H1 (cell line): Measurements from ENCODE around the gene ZNF398. TPM values are rescaled to one million over a fixed set of nuclear protein-coding genes. Genes with fewer than 3 reads are reported as not detected.

ENCODE experiments used
- CTCF ChIA-PET: fragments of 300-600 bp; sonication (Branson Sonifier 250); formaldehyde crosslinking; loops from one replicate; lab custom pipeline; 2021; ENCODE audit not compliant: partially characterized antibody; lab: Charles Lee
- POLR2A ChIA-PET: fragments of 300-600 bp; sonication (Branson Sonifier 250); formaldehyde crosslinking; loops from one replicate; lab custom pipeline; 2021; ENCODE audit warnings: inconsistent platforms; ENCODE audit not compliant: partially characterized antibody; lab: Charles Lee
- DNase-seq, 2 experiments: peaks; one replicate each; pipeline versions ENCODE4 v3.0.0 to v3.0.0-alpha.2; 2010 to 2022; ENCODE audit warnings: low spot score in 2 of 2, low read depth in 1 of 2, mixed read lengths in 1 of 2
- FAIRE-seq: peaks from 2 replicates; lab custom pipeline; 2011; peaks lifted over from hg19 to GRCh38; lab: Jason Lieb, UNC
- H2AFZ ChIP-seq: 2 replicates; pipeline ENCODE4 v1.8.1; 2012; ENCODE audit warnings: low read length, inconsistent platforms
- H2AK5ac ChIP-seq: 2 replicates; pipeline ENCODE4 v1.6.1; 2013; ENCODE audit warnings: low read depth, low read length
- H2BK120ac ChIP-seq: replicated peaks from 2 replicates; pipeline ENCODE3; 2013; ENCODE audit warnings: low read depth, low read length, inconsistent platforms
- H2BK12ac ChIP-seq: 2 replicates; pipeline ENCODE4 v1.6.1; 2013; ENCODE audit warnings: low read depth, low read length
- H2BK15ac ChIP-seq: 2 replicates; pipeline ENCODE4 v1.6.1; 2013; ENCODE audit warnings: low read length
- H2BK20ac ChIP-seq: 2 replicates; pipeline ENCODE4 v1.6.1; 2013; ENCODE audit warnings: low read length
- H2BK5ac ChIP-seq: 2 replicates; pipeline ENCODE4 v1.6.1; 2013; ENCODE audit warnings: low read depth, low read length
- H3K14ac ChIP-seq: 2 replicates; pipeline ENCODE4 v1.6.1; 2013; ENCODE audit warnings: inconsistent platforms; ENCODE audit not compliant: insufficient read length
- H3K18ac ChIP-seq: 2 replicates; pipeline ENCODE4 v1.6.1; 2013; ENCODE audit warnings: low read length; ENCODE audit errors: extremely low read depth
- H3K23ac ChIP-seq: 2 replicates; pipeline ENCODE4 v1.6.1; 2013; ENCODE audit warnings: inconsistent platforms; ENCODE audit not compliant: insufficient read length
- H3K23me2 ChIP-seq: 2 replicates; pipeline ENCODE4 v1.6.1; 2013; ENCODE audit warnings: low read depth, low read length
- H3K27ac ChIP-seq: 2 replicates; pipeline ENCODE4 v1.6.1; 2011; ENCODE audit warnings: low read depth, low read length, inconsistent platforms
- H3K27me3 ChIP-seq, 4 experiments: replicated peaks in 1 of 4; 1 replicate in 1 of 4; 2 replicates in 3 of 4; pipeline versions ENCODE4 v1.6.1 to v1.8.1; 2011 to 2013; ENCODE audit warnings: low read length in 3 of 4, mild to moderate bottlenecking in 3 of 4, inconsistent platforms in 2 of 4, mixed read lengths in 2 of 4, moderate library complexity in 1 of 4; ENCODE audit not compliant: control insufficient read depth in 3 of 4, insufficient read depth in 3 of 4; ENCODE audit errors: extremely low read depth in 1 of 4
- H3K36me3 ChIP-seq, 4 experiments: 2 replicates each; pipeline versions ENCODE4 v1.6.1 to v1.8.1; 2011 to 2013; ENCODE audit warnings: mild to moderate bottlenecking in 4 of 4, low read length in 3 of 4, moderate library complexity in 2 of 4, control low read depth in 1 of 4, inconsistent platforms in 1 of 4; ENCODE audit not compliant: insufficient read depth in 4 of 4, control insufficient read depth in 2 of 4
- H3K4ac ChIP-seq: replicated peaks from 2 replicates; pipeline ENCODE3; 2013; ENCODE audit warnings: low read length, low read depth, mixed read lengths, inconsistent platforms; ENCODE audit not compliant: insufficient read length
- H3K4me1 ChIP-seq, 4 experiments: replicated peaks in 1 of 4; 1 replicate in 1 of 4; 2 replicates in 3 of 4; pipeline versions ENCODE4 v1.6.1 to v1.8.1; 2011 to 2013; ENCODE audit warnings: low read length in 3 of 4, inconsistent platforms in 2 of 4, mixed read lengths in 1 of 4; ENCODE audit not compliant: insufficient read depth in 4 of 4, control insufficient read depth in 3 of 4
- H3K4me2 ChIP-seq, 2 experiments: 2 replicates each; pipeline versions ENCODE4 v1.6.1 to v1.8.1; 2011 to 2013; ENCODE audit warnings: low read depth in 2 of 2, low read length in 2 of 2, control low read depth in 1 of 2, inconsistent platforms in 1 of 2, mild to moderate bottlenecking in 1 of 2; ENCODE audit not compliant: insufficient read depth in 1 of 2
- H3K4me3 ChIP-seq, 4 experiments: fragments of 200-600, 300-600 bp in 1 of 4; sonication (generic), shearing (Covaris generic), sonication (Bioruptor Twin) in 1 of 4; 2 replicates each; pipeline versions ENCODE4 v1.5.1 to v1.8.1; 2011 to 2016; ENCODE audit warnings: low read length in 4 of 4, low read depth in 3 of 4, control low read depth in 2 of 4, inconsistent platforms in 2 of 4, mild to moderate bottlenecking in 2 of 4, mixed read lengths in 1 of 4, moderate library complexity in 1 of 4; ENCODE audit not compliant: insufficient read depth in 2 of 4; ENCODE audit errors: extremely low read depth in 1 of 4
- H3K56ac ChIP-seq: replicated peaks from 2 replicates; pipeline ENCODE3; 2013; ENCODE audit warnings: low read depth, mild to moderate bottlenecking, mixed read lengths, low read length, inconsistent platforms; ENCODE audit not compliant: insufficient read length
- H3K79me1 ChIP-seq: 2 replicates; pipeline ENCODE4 v1.6.1; 2013; ENCODE audit warnings: low read depth, low read length, control low read depth
- H3K79me2 ChIP-seq, 2 experiments: 2 replicates each; pipeline versions ENCODE4 v1.6.1 to v1.8.1; 2012 to 2013; ENCODE audit warnings: low read length in 2 of 2, mild to moderate bottlenecking in 2 of 2, inconsistent platforms in 1 of 2; ENCODE audit not compliant: insufficient read depth in 2 of 2, control insufficient read depth in 1 of 2
- H3K9ac ChIP-seq, 4 experiments: replicated peaks in 1 of 4; 1 replicate in 1 of 4; 2 replicates in 3 of 4; pipeline versions ENCODE4 v1.6.1 to v1.8.1; 2011 to 2013; ENCODE audit warnings: low read depth in 3 of 4, low read length in 3 of 4, control low read depth in 2 of 4, mild to moderate bottlenecking in 2 of 4, moderate library complexity in 2 of 4, inconsistent platforms in 1 of 4; ENCODE audit errors: extremely low read depth in 1 of 4
- H3K9me3 ChIP-seq, 2 experiments: 2 replicates each; pipeline versions ENCODE4 v1.6.1 to v1.8.1; 2012 to 2013; ENCODE audit warnings: mild to moderate bottlenecking in 2 of 2, moderate library complexity in 2 of 2, control low read depth in 1 of 2, inconsistent platforms in 1 of 2, low read depth in 1 of 2, low read length in 1 of 2, mixed read lengths in 1 of 2; ENCODE audit not compliant: insufficient read depth in 2 of 2
- H4K20me1 ChIP-seq, 2 experiments: replicated peaks in 1 of 2; 2 replicates each; pipeline versions ENCODE3 to v1.8.1; 2011 to 2013; ENCODE audit warnings: inconsistent platforms in 2 of 2, low read length in 2 of 2, mild to moderate bottlenecking in 1 of 2; ENCODE audit not compliant: insufficient read depth in 2 of 2, control insufficient read depth in 1 of 2
- H4K5ac ChIP-seq: 2 replicates; pipeline ENCODE4 v1.6.1; 2013; ENCODE audit warnings: low read length, low read depth, mixed read lengths, inconsistent platforms; ENCODE audit not compliant: insufficient read length
- H4K8ac ChIP-seq: 2 replicates; pipeline ENCODE4 v1.8.0; 2013; ENCODE audit warnings: mild to moderate bottlenecking, moderate library complexity, low read length, inconsistent platforms; ENCODE audit not compliant: insufficient read depth; ENCODE audit errors: extremely low read depth
- H4K91ac ChIP-seq: replicated peaks from 2 replicates; pipeline ENCODE3; 2013; ENCODE audit warnings: low read length, mixed read lengths, inconsistent platforms; ENCODE audit not compliant: insufficient read length
- BACH1 ChIP-seq: IDR thresholded peaks from 2 replicates; pipeline ENCODE4 v1.6.1; 2012; ENCODE audit warnings: low read length, improper control_type of control experiment
- CREB1 ChIP-seq: IDR thresholded peaks from 2 replicates; pipeline ENCODE4 v1.6.1; 2012; ENCODE audit warnings: inconsistent platforms
- CTBP2 ChIP-seq: IDR thresholded peaks from 2 replicates; pipeline ENCODE4 v1.7.0; 2011; ENCODE audit warnings: borderline replicate concordance, mild to moderate bottlenecking, moderate library complexity, mixed read lengths, low read length; ENCODE audit not compliant: insufficient read depth, insufficient read length
- EP300 ChIP-seq, 2 experiments: IDR thresholded peaks; 1 replicate in 1 of 2; 2 replicates in 1 of 2; pipeline ENCODE4 v1.6.1; 2011 to 2012; ENCODE audit warnings: low read depth in 2 of 2, low read length in 2 of 2, mild to moderate bottlenecking in 2 of 2, borderline replicate concordance in 1 of 2, inconsistent platforms in 1 of 2, moderate library complexity in 1 of 2
- HDAC2 ChIP-seq, 2 experiments: fragments of 300-600 bp in 1 of 2; sonication (generic) in 1 of 2; IDR thresholded peaks; 2 replicates each; pipeline ENCODE4 v1.6.1; 2011 to 2012; ENCODE audit warnings: low read depth in 2 of 2, low read length in 2 of 2, mild to moderate bottlenecking in 2 of 2, moderate library complexity in 2 of 2, borderline replicate concordance in 1 of 2, inconsistent platforms in 1 of 2
- JUND ChIP-seq: IDR thresholded peaks from 2 replicates; pipeline ENCODE4 v1.6.1; 2011; ENCODE audit warnings: mild to moderate bottlenecking, improper control_type of control experiment, low read length
- MAFK ChIP-seq: IDR thresholded peaks from 2 replicates; pipeline ENCODE4 v1.6.1; 2012; ENCODE audit warnings: low read depth, mild to moderate bottlenecking, improper control_type of control experiment, low read length
- POLR2AphosphoS5 ChIP-seq: IDR thresholded peaks from 2 replicates; pipeline ENCODE4 v1.6.1; 2011; ENCODE audit warnings: low read depth, low read length
- RAD21 ChIP-seq, 2 experiments: IDR thresholded peaks in 1 of 2; conservative IDR thresholded peaks in 1 of 2; 2 replicates each; pipeline ENCODE4 v1.6.1; 2011; ENCODE audit warnings: low read depth in 2 of 2, low read length in 2 of 2, improper control_type of control experiment in 1 of 2, inconsistent platforms in 1 of 2, mild to moderate bottlenecking in 1 of 2, moderate library complexity in 1 of 2
- RBBP5 ChIP-seq: IDR thresholded peaks from 2 replicates; pipeline ENCODE4 v1.7.1; 2012; ENCODE audit warnings: low read depth, mild to moderate bottlenecking, inconsistent platforms, low read length, moderate library complexity, borderline replicate concordance
- SP2 ChIP-seq: IDR thresholded peaks from 2 replicates; pipeline ENCODE4 v1.6.1; 2012; ENCODE audit warnings: mild to moderate bottlenecking, low read length, inconsistent platforms
- SRF ChIP-seq: IDR thresholded peaks from 2 replicates; pipeline ENCODE4 v1.6.1; 2011; ENCODE audit warnings: mild to moderate bottlenecking, low read depth, low read length, moderate library complexity
- TAF1 ChIP-seq: IDR thresholded peaks from 2 replicates; pipeline ENCODE4 v1.6.1; 2011; ENCODE audit warnings: mild to moderate bottlenecking, low read depth, low read length
- TCF12 ChIP-seq: IDR thresholded peaks from 2 replicates; pipeline ENCODE4 v1.6.1; 2011; ENCODE audit warnings: low read depth, mild to moderate bottlenecking, low read length
- WGBS, 2 experiments: shearing (Covaris generic) in 1 of 2; methylation state at CpG; one replicate each; pipeline versions ENCODE4 v1.1.6 to v1.1.7; 2013 to 2015; ENCODE audit warnings: low lambda C conversion rate in 2 of 2, mixed read lengths in 2 of 2, inconsistent platforms in 1 of 2, low coverage in 1 of 2, missing lambda C conversion rate in 1 of 2; ENCODE audit not compliant: insufficient replicate concordance in 2 of 2, insufficient coverage in 1 of 2, insufficient read length in 1 of 2; ENCODE audit errors: extremely low coverage in 1 of 2, missing lambda C conversion rate in 1 of 2; 5-methylcytosine and 5-hydroxymethylcytosine counted together
- polyA plus RNA-seq, 7 experiments: library from polyadenylated mRNA; depleted of rRNA in 3 of 7; stranded (reverse) in 5 of 7; unstranded in 2 of 7; fragments of >200 nt in 5 of 7; fragments of 200-250 nt in 2 of 7; gene quantifications; 1 replicate in 5 of 7; 2 replicates in 1 of 7; 4 replicates in 1 of 7; pipeline versions ENCODE4 v1.2.1 to v1.2.3, GENCODE V29; 2011 to 2013; ENCODE audit warnings: missing spikeins in 2 of 7, mixed read lengths in 2 of 7
- total RNA-seq: library from RNA; stranded (reverse); fragmentation: NEBNext Ultra II Directional; extraction: Animal tissue kit (Norgen Biotek cat#: 25700); gene quantifications from 2 replicates; pipeline ENCODE4 v1.2.1, GENCODE V29; 2021

ZNF398 gene
- total and polyA plus RNA-seq, 2 of the 8 experiments (the other 6 are each of a cell fraction or from before 2014, with no cell fraction given): 52.7 to 63.5 TPM

GRCh38 chr7:149210551-149210950 lies 63.3 kb downstream of the ZNF398 start:
- H3K36me3 ChIP-seq: peaks cover 42 to 87% (median 68%) of the 10 kb centered on the region in 4 experiments
- FAIRE-seq: no peak
- no peak overlapping the region for H2BK20ac ChIP-seq
- TF ChIP-seq BACH1 (no peak), MAFK (no peak), TAF1 (no peak), SP2 (no peak), TCF12 (no peak), CREB1 (no peak), JUND (no peak), HDAC2 (IDR thresholded peaks at IDR 0.05; ENCODE audit: borderline replicate concordance in 1 of 2, low read depth in 2 of 2, low read length in 2 of 2) (no peak), POLR2AphosphoS5 (no peak), RAD21 (IDR thresholded peaks at IDR 0.05 in 1 of 2, conservative IDR thresholded peaks at IDR 0.05 in 1 of 2; ENCODE audit: low read depth in 2 of 2, low read length in 2 of 2) (no peak), RBBP5 (no peak), SRF (no peak), EP300 (IDR thresholded peaks at IDR 0.05; ENCODE audit: borderline replicate concordance in 1 of 2, low read depth in 2 of 2, low read length in 2 of 2) (no peak), CTBP2 (no peak)

More at GRCh38 chr7:149210551-149210950, 63.3 kb downstream of the ZNF398 start:
- H2AK5ac ChIP-seq: no peak overlapping the region
- H3K23me2 ChIP-seq: no peaks in the 10 kb centered on the region
- no peak overlapping the region for H3K18ac ChIP-seq
- no peak overlapping the region for H2BK15ac ChIP-seq
- peaks cover 2 to 3% of the 10 kb centered on the region in 2 experiments for H4K20me1 ChIP-seq
- no peak for DNase-seq
- H4K5ac ChIP-seq: no peak overlapping the region
- no peaks in the 10 kb centered on the region; a peak in 1 of 4 replicates for H3K79me2 ChIP-seq
- H3K56ac ChIP-seq: no peak overlapping the region
- no peak overlapping the region for H2AFZ ChIP-seq
- no peak overlapping the region for H2BK12ac ChIP-seq
- no peaks in the 10 kb centered on the region for H3K9me3 ChIP-seq
- no peak overlapping the region for H2BK120ac ChIP-seq
- peaks cover under 1% of the 10 kb centered on the region for H3K79me1 ChIP-seq
- H3K23ac ChIP-seq: no peak overlapping the region
- H3K9ac ChIP-seq: no peak overlapping the region
- H2BK5ac ChIP-seq: no peak overlapping the region
- H3K4me3 ChIP-seq: no peak overlapping the region
- 93% methylated on average over 9 of the region's 11 CpGs; no CpG with 5 or more reads in 1 of the 2 experiments for WGBS, 2 experiments
- H3K14ac ChIP-seq: no peak overlapping the region
- H3K4me1 ChIP-seq: peaks cover 0 to 7% (median 2%) of the 10 kb centered on the region in 4 experiments; a peak in 4 of 7 replicates
- ChIA-PET POLR2A (interaction anchor here (1.1 to 1.2 kb wide), 2 partner anchors 16 to 66 kb away, joined by 3 to 6 read pairs; partner anchors contain the start of gene ZNF282), CTCF (interaction anchor here (0.5 to 1.8 kb wide), 11 partner anchors 8 to 188 kb away, joined by 3 to 9 read pairs (median 3); partner anchors contain the start of gene ZNF282)
- no peak overlapping the region for H3K4me2 ChIP-seq
- no peak overlapping the region for H3K27ac ChIP-seq
- H4K8ac ChIP-seq: no peak overlapping the region
- no peaks in the 10 kb centered on the region for H3K27me3 ChIP-seq
- H3K4ac ChIP-seq: no peak overlapping the region
- no peak overlapping the region for H4K91ac ChIP-seq
